HCT116 (cell line): ENCODE measurements around the gene MYRF. TPM values are rescaled to one million over a fixed set of nuclear protein-coding genes. Genes with fewer than 3 reads are reported as not detected.

Source experiments
- ATAC-seq: fragments of 200-7000 bp; cut with Tn5 transposase; 2 replicates; pipeline ENCODE4 v1.9.1; 2020; ENCODE audit warnings: mild to moderate bottlenecking, moderate library complexity
- BruUV-seq: library from RNA; stranded (reverse); fragments of 400-500 nt; replicated peaks from 2 replicates; lab custom pipeline; 2021; lab: Mats Ljungman, UMichigan
- CTCF ChIA-PET: fragments of 300-600 bp; sonication (Branson Sonifier 250); formaldehyde crosslinking; loops from one replicate; lab custom pipeline; 2021; ENCODE audit warnings: antibody characterized with exemption; lab: Charles Lee
- POLR2A ChIA-PET: fragments of 300-600, 350-600 bp; sonication (Branson Sonifier 250); formaldehyde crosslinking; loops from one replicate; lab custom pipeline; 2021; ENCODE audit warnings: antibody characterized with exemption; lab: Charles Lee
- RAD21 ChIA-PET, 2 experiments: fragments of 300-600 bp; sonication (Branson Sonifier 250); formaldehyde crosslinking; loops; one replicate each; lab custom pipeline; 2023; ENCODE audit warnings: low total read pairs in 2 of 2; ENCODE audit not compliant: uncharacterized antibody in 2 of 2, unreplicated experiment in 2 of 2, low non-redundant PET in 1 of 2; lab: Charles Lee
- DNase-seq: peaks from one replicate; pipeline ENCODE4 v3.0.0-alpha.2; 2010; ENCODE audit warnings: low read depth, low spot score
- H2AFZ ChIP-seq: fragments of 200-600 bp; shearing (Covaris generic), sonication (generic); 2 replicates; pipeline ENCODE4 v1.6.1; 2017; ENCODE audit warnings: low read depth, mixed run types, mixed read lengths, antibody characterized with exemption, low read length; ENCODE audit not compliant: poor library complexity, severe bottlenecking
- H3K27ac ChIP-seq: 2 replicates; pipeline ENCODE4 v1.5.1; 2012; ENCODE audit warnings: low read depth, low read length
- H3K27me3 ChIP-seq: fragments of 200-600 bp; sonication (generic); 2 replicates; pipeline ENCODE4 v1.6.1; 2016; ENCODE audit warnings: mixed run types, low read length, mixed read lengths; ENCODE audit not compliant: insufficient read depth
- H3K36me3 ChIP-seq, 2 experiments: fragments of 200-500 bp in 1 of 2; fragments of 200-600 bp in 1 of 2; sonication (Bioruptor generic) in 1 of 2; sonication (generic) in 1 of 2; 2 replicates each; pipeline versions ENCODE4 v1.5.1 to v1.6.1; 2014 to 2016; ENCODE audit warnings: low read length in 2 of 2, inconsistent platforms in 1 of 2, mixed read lengths in 1 of 2, mixed run types in 1 of 2; ENCODE audit not compliant: insufficient read depth in 2 of 2, control insufficient read depth in 1 of 2
- H3K4me1 ChIP-seq, 2 experiments: fragments of 200-600 bp in 1 of 2; sonication (generic) in 1 of 2; 2 replicates each; pipeline versions ENCODE4 v1.5.1 to v1.6.1; 2012 to 2017; ENCODE audit warnings: low read length in 2 of 2, inconsistent platforms in 1 of 2, mild to moderate bottlenecking in 1 of 2, mixed read lengths in 1 of 2, mixed run types in 1 of 2, moderate library complexity in 1 of 2; ENCODE audit not compliant: insufficient read depth in 2 of 2, control insufficient read depth in 1 of 2
- H3K4me2 ChIP-seq: fragments of 200-600 bp; sonication (generic); 2 replicates; pipeline ENCODE4 v1.6.1; 2017; ENCODE audit warnings: mixed run types, low read length, mixed read lengths
- H3K4me3 ChIP-seq, 2 experiments: fragments of 200-600 bp in 1 of 2; sonication (generic) in 1 of 2; replicated peaks in 1 of 2; 2 replicates each; pipeline ENCODE4 v1.5.1; 2011 to 2016; ENCODE audit warnings: low read length in 2 of 2, control low read depth in 1 of 2, low read depth in 1 of 2, mild to moderate bottlenecking in 1 of 2, mixed read lengths in 1 of 2, mixed run types in 1 of 2
- H3K79me2 ChIP-seq: fragments of 200-600 bp; sonication (generic); 2 replicates; pipeline ENCODE4 v1.6.1; 2017; ENCODE audit warnings: mild to moderate bottlenecking, mixed run types, low read length, moderate library complexity, mixed read lengths; ENCODE audit not compliant: insufficient read depth
- H3K9ac ChIP-seq: fragments of 200-600 bp; sonication (generic); 2 replicates; pipeline ENCODE4 v1.6.1; 2016; ENCODE audit warnings: low read length, mixed read lengths
- H3K9me2 ChIP-seq: fragments of 200-600 bp; sonication (generic), shearing (Covaris generic); 2 replicates; pipeline ENCODE4 v1.6.1; 2017; ENCODE audit warnings: mixed run types, mild to moderate bottlenecking, moderate library complexity; ENCODE audit not compliant: insufficient read depth
- H3K9me3 ChIP-seq, 2 experiments: fragments of 200-500 bp in 1 of 2; fragments of 200-600 bp in 1 of 2; sonication (Bioruptor generic) in 1 of 2; sonication (generic) in 1 of 2; 2 replicates each; pipeline ENCODE4 v1.6.1; 2014 to 2017; ENCODE audit warnings: low read length in 2 of 2, mixed read lengths in 2 of 2, inconsistent platforms in 1 of 2, low read depth in 1 of 2, mild to moderate bottlenecking in 1 of 2, mixed run types in 1 of 2, moderate library complexity in 1 of 2; ENCODE audit not compliant: control insufficient read depth in 1 of 2, insufficient read depth in 1 of 2
- H4K20me1 ChIP-seq: fragments of 200-600 bp; sonication (generic), shearing (Covaris generic); 2 replicates; pipeline ENCODE4 v1.6.1; 2017; ENCODE audit warnings: mixed run types, mild to moderate bottlenecking, moderate library complexity; ENCODE audit not compliant: insufficient read depth
- CEBPB ChIP-seq: IDR thresholded peaks from 2 replicates; pipeline ENCODE4 v1.6.1; 2012; ENCODE audit warnings: low read depth
- EGR1 ChIP-seq: IDR thresholded peaks from 2 replicates; pipeline ENCODE4 v1.6.1; 2012; ENCODE audit warnings: low read depth
- ELF1 ChIP-seq: IDR thresholded peaks from 2 replicates; pipeline ENCODE4 v1.6.1; 2012; ENCODE audit warnings: low read depth, borderline replicate concordance
- EZH2 ChIP-seq: fragments of 200-600 bp; sonication (generic); IDR thresholded peaks from 2 replicates; pipeline ENCODE4 v1.6.1; 2017; ENCODE audit warnings: antibody characterized with exemption, mixed run types
- EZH2phosphoT487 ChIP-seq: fragments of 200-600 bp; IDR thresholded peaks from 2 replicates; pipeline ENCODE4 v1.6.1; 2018; ENCODE audit warnings: antibody characterized with exemption, borderline replicate concordance
- FOSL1 ChIP-seq: IDR thresholded peaks from 2 replicates; pipeline ENCODE4 v1.6.1; 2012; ENCODE audit warnings: low read depth
- JUND ChIP-seq: IDR thresholded peaks from 2 replicates; pipeline ENCODE4 v1.6.1; 2012
- POLR2AphosphoS5 ChIP-seq: IDR thresholded peaks from 2 replicates; pipeline ENCODE4 v1.6.1; 2011; ENCODE audit warnings: mild to moderate bottlenecking, low read depth, low read length, moderate library complexity
- RAD21 ChIP-seq: IDR thresholded peaks from 2 replicates; pipeline ENCODE4 v1.6.1; 2012; ENCODE audit warnings: low read depth, mild to moderate bottlenecking
- REST ChIP-seq: IDR thresholded peaks from 2 replicates; pipeline ENCODE4 v1.6.1; 2012; ENCODE audit warnings: low read depth
- SIN3A ChIP-seq: IDR thresholded peaks from 2 replicates; pipeline ENCODE4 v1.6.1; 2012; ENCODE audit warnings: low read depth
- SP1 ChIP-seq: IDR thresholded peaks from 2 replicates; pipeline ENCODE4 v1.6.1; 2012; ENCODE audit warnings: low read depth
- SRF ChIP-seq: IDR thresholded peaks from 2 replicates; pipeline ENCODE4 v1.6.1; 2012; ENCODE audit warnings: low read depth
- TCF7L2 ChIP-seq: IDR thresholded peaks from 2 replicates; pipeline ENCODE4 v1.7.0; 2011; ENCODE audit warnings: borderline replicate concordance, inconsistent platforms; ENCODE audit not compliant: insufficient read depth, insufficient read length; ENCODE audit errors: extremely low read depth
- YY1 ChIP-seq: IDR thresholded peaks from 2 replicates; pipeline ENCODE4 v1.6.1; 2011; ENCODE audit warnings: low read length, low read depth, moderate library complexity, mild to moderate bottlenecking; ENCODE audit not compliant: insufficient replicate concordance; ENCODE audit errors: extremely low read depth
- ZBTB33 ChIP-seq: IDR thresholded peaks from 2 replicates; pipeline ENCODE4 v1.6.1; 2011; ENCODE audit warnings: mild to moderate bottlenecking, low read length, moderate library complexity; ENCODE audit not compliant: insufficient replicate concordance; ENCODE audit errors: extremely low read depth
- ZFX ChIP-seq: fragments of 450-650 bp; IDR thresholded peaks from 2 replicates; pipeline ENCODE4 v1.6.1; 2017
- ZNF274 ChIP-seq: fragments of 200-500 bp; sonication (Bioruptor generic); IDR thresholded peaks from 2 replicates; pipeline ENCODE4 v1.6.1; 2014; ENCODE audit warnings: mild to moderate bottlenecking, low read depth, low read length, inconsistent platforms
- intact Hi-C: fragments of 100-400 bp; cut with micrococcal nuclease; formaldehyde crosslinking; loops from 2 replicates; pipeline ENCODE4 v1.10.0; 2022
- total RNA-seq: library from RNA; stranded (reverse); gene quantifications from one replicate; pipeline ENCODE4 v1.2.1, GENCODE V29; 2021; ENCODE audit not compliant: unreplicated experiment
- TF ChIP-seq, protein P1 (sequence below): IDR thresholded peaks from 2 replicates; pipeline ENCODE4 v1.6.1; 2012
- TF ChIP-seq, protein P2 (sequence below), 3 experiments: fragments of 200-600 bp in 1 of 3; sonication (generic) in 1 of 3; IDR thresholded peaks in 2 of 3; conservative IDR thresholded peaks in 1 of 3; 2 replicates each; pipeline ENCODE4 v1.5.1; 2012 to 2017; ENCODE audit warnings: low read depth in 2 of 3, low read length in 2 of 3, antibody characterized with exemption in 1 of 3, borderline replicate concordance in 1 of 3, control low read depth in 1 of 3, mild to moderate bottlenecking in 1 of 3, mixed read lengths in 1 of 3, mixed run types in 1 of 3, moderate library complexity in 1 of 3; ENCODE audit not compliant: insufficient read depth in 1 of 3

Gene MYRF
- total RNA-seq, 1 experiment from 2014 or later = 52.3 TPM

DNA sequence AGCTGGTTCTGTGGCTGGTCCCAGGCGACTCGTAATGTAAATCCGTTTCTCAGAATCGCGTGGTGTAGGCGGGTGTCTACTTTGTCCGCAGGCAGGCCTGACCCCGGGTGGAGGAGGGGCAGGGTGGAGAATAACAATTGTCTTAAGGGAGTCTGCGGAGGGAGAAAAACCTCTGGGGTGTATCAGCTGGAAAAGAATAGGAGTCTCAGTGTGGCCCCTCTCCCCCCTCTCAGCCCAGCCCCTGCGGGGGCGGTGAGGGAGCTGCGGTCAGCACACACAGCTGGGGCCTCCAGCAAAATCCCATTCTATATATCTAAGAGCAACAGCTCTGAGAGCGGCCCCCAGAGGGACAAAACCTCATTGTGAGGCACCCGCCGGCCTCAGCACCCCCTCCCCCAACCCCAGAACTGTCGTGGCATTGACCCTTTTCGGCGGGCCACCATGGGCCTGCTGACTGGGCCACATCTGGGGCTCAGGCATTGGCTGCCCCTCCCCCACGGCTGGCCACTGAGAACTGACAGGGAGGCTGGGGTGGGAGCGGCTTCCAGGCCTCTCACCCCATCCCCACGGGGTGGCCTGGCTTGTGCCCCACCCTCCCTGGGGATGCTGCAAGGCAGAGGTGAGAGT lies 2.7 kb upstream of the MYRF start:
- Histone ChIP-seq H3K9ac (no peak overlapping the region), H3K4me3 (no peak overlapping the region), H3K27me3 (no peaks in the 10 kb centered on the region), H3K79me2 (peaks cover 19% of the 10 kb centered on the region; the same call in 1 of the 2 replicates), H3K4me2 (no peak overlapping the region), H4K20me1 (no peaks in the 10 kb centered on the region)
- RAD21 ChIA-PET = no interaction called here
- DNase-seq = no peak
- ATAC-seq = no peak
- CTCF ChIA-PET = interaction anchor here (1.2 to 1.6 kb wide), 3 partner anchors 12 to 358 kb away, joined by 3 to 4 read pairs (median 4); no protein-coding TSS in a partner anchor
- no TSS peak for BruUV-seq
- POLR2A ChIA-PET = no interaction called here
- TF ChIP-seq POLR2AphosphoS5 = no peak
- TF ChIP-seq, protein P1, sequence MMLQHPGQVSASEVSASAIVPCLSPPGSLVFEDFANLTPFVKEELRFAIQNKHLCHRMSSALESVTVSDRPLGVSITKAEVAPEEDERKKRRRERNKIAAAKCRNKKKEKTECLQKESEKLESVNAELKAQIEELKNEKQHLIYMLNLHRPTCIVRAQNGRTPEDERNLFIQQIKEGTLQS = no peak
- TF ChIP-seq SIN3A = no peak
- no peak for TF ChIP-seq EGR1
- no peak for TF ChIP-seq CEBPB
- TF ChIP-seq, protein P2, sequence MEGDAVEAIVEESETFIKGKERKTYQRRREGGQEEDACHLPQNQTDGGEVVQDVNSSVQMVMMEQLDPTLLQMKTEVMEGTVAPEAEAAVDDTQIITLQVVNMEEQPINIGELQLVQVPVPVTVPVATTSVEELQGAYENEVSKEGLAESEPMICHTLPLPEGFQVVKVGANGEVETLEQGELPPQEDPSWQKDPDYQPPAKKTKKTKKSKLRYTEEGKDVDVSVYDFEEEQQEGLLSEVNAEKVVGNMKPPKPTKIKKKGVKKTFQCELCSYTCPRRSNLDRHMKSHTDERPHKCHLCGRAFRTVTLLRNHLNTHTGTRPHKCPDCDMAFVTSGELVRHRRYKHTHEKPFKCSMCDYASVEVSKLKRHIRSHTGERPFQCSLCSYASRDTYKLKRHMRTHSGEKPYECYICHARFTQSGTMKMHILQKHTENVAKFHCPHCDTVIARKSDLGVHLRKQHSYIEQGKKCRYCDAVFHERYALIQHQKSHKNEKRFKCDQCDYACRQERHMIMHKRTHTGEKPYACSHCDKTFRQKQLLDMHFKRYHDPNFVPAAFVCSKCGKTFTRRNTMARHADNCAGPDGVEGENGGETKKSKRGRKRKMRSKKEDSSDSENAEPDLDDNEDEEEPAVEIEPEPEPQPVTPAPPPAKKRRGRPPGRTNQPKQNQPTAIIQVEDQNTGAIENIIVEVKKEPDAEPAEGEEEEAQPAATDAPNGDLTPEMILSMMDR (IDR thresholded peaks at IDR 0.05 in 2 of 3, conservative IDR thresholded peaks at IDR 0.05 in 1 of 3; ENCODE audit: borderline replicate concordance in 1 of 3, insufficient read depth in 1 of 3, low read depth in 2 of 3, low read length in 2 of 3) = no peak
- TF ChIP-seq YY1 = no peak
- TF ChIP-seq EZH2 = no peak
- no peak for TF ChIP-seq EZH2phosphoT487
- TF ChIP-seq ELF1 = no peak
- TF ChIP-seq ZFX = no peak
- no peak for TF ChIP-seq FOSL1
- TF ChIP-seq ZNF274 = no peak
- TF ChIP-seq REST = no peak
- no peak for TF ChIP-seq TCF7L2
- no peak for TF ChIP-seq SRF
- TF ChIP-seq JUND = no peak
- TF ChIP-seq RAD21 = no peak
- no peak for TF ChIP-seq SP1
- no peak for TF ChIP-seq ZBTB33
- TF ChIP-seq, all 23 proteins: peak for 0
- intact Hi-C loops = no loop called here
- H3K9me2 ChIP-seq = no peaks in the 10 kb centered on the region
- H2AFZ ChIP-seq = no peak overlapping the region
- peaks cover 10 to 44% of the 10 kb centered on the region in 2 experiments; a peak in 3 of 4 replicates for H3K4me1 ChIP-seq
- H3K27ac ChIP-seq = no peak overlapping the region
- no peaks in the 10 kb centered on the region for H3K9me3 ChIP-seq
- no peaks in the 10 kb centered on the region for H3K36me3 ChIP-seq
